Stimulated activated CD8-positive, alpha-beta memory T cell treated with anti-CD3 and anti-CD28 coated beads, Interleukin-7, amount 100 ng/mL, for 48 hours (primary cell): ENCODE data around the gene PTPRN2.
"Not testable (repeated sequence)": the region's sequence is repeated elsewhere in the genome, so short reads cannot be mapped to it uniquely, and the experiment has no call there.

ENCODE experiments used
- DNase-seq, 2 donors: peaks; one replicate each; pipeline ENCODE4 v3.0.0-alpha.2; 2020; ENCODE audit warnings: low read depth in 1 of 2; ENCODE audit errors: extremely low read depth in 1 of 2

Gene PTPRN2

GRCh38 chr7:157996359-157997079, 591.1 kb downstream of the PTPRN2 start:
- DNase-seq = no peak

- DNase-seq = no peak
These were observed 591.8 kb downstream of the PTPRN2 start for GRCh38 chr7:157995815-157996214.

- DNase-seq = no peak
These were observed 593.3 kb downstream of the PTPRN2 start for GRCh38 chr7:157994319-157994718.

DNA sequence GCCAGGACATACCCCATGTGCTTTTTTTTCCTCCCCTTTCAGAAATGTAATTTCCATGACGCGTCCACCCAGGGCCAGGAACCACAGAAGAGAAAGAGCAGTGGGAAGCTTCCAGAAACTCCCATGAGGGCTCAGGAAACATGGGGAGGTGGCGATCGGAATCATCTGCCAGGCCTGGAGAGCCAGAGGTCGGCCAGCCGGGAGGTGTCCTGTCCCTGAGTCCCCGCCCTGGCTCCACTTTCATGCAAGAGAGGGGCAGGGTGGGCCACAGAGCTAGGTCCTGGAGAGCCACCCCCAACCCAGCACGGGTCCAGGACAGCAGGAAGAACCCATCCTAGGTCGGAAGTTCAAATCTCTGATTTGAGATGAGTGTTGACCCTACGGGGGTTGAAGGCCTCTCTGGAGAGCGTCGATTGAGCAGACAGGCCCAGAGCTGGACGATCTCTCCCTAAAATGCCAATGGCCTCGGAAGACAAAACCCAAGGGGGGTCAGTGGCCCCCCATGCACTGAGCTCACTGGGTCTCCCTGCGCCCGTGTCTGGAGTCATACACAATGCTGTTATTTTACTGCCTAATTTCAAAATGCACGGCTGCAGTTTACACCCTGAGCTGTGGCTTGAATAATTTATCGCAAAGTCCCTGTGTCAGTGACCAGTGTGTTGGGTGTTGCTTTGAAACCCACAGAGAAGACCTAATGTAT, 594.1 kb downstream of the PTPRN2 start:
- DNase-seq = no peak

GRCh38 chr7:157992511-157993160, 595.0 kb downstream of the PTPRN2 start:
- DNase-seq = no peak

GRCh38 chr7:157991761-157992160, 595.9 kb downstream of the PTPRN2 start:
- DNase-seq = no peak

DNA sequence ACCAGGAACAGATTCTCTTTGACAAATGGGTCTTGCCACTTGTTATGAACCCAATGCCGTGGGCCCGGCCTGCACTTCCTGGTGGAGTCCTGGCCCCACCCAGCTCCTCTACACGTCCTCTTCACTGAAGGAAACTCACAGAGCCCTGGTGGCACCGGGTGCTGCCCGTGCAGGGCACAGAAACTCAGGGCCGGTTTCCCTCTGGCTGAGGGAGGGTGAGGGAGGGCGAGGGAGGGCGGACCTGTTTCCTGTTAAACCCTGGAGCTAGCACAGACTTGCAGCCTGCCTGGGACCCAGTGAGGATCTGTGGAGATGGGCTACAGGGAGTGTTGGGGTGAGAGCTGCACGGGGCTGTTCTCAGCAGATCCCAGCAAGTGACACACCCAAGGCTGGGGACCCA, 596.3 kb downstream of the PTPRN2 start:
- DNase-seq = no peak

- DNase-seq = no peak
These were observed 596.8 kb downstream of the PTPRN2 start for GRCh38 chr7:157990881-157991250.

DNA sequence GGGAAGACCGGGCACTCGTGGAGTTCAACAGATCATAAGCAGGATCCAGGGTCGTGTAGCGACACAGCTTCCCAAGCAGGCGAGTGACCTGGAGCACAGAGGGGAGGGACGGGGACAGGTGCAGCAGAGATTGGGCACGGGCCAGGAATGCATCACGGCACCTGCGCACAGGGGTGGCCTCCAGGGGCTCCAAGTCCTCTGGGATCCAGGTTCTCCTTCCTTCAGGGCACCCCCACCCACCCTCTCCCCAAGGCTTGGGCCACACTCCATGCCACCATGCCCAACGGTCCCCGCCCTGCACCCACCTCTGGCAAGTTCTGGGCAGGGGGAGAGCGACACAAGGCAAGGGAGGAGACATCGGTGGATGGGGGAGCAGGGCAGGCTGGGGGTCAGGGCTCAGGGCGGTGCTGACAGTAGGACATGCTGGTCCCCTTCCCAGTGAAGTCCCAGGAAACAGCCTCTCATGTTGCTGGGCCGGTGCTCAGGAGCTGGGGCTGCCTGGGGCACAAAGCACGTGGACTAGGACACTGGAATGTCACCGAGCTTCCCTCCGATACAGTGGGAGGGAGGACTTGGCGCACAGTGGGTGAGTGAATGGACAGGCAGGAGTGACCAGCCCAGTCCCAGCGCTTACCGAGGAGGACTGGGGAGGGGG, 597.3 kb downstream of the PTPRN2 start:
- DNase-seq = no peak

- no peak for DNase-seq
These were observed 598.0 kb downstream of the PTPRN2 start for GRCh38 chr7:157989589-157989988.

GRCh38 chr7:157987906-157988305, 599.7 kb downstream of the PTPRN2 start:
- no peak for DNase-seq

GRCh38 chr7:157986051-157986450, 601.6 kb downstream of the PTPRN2 start:
- no peak for DNase-seq

DNA sequence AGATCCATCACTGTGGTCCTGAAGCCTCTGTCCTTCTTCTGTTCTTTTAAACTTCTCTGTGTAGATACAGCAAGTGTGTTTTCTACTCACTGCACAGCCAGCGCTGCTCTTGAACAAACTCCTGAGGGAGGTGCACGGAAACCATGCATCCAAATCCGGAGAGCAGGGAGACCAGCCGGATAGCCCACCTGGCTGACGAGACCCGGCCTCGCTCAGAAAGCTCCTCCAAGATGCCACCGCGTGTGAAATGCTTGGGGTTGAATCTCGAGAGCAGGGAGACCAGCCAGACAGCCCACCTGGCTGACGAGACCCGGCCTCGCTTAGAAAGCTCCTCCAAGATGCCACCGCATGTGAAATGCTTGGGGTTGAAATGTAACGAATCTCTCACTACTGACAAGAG, 602.0 kb downstream of the PTPRN2 start:
- no peak for DNase-seq

DNA sequence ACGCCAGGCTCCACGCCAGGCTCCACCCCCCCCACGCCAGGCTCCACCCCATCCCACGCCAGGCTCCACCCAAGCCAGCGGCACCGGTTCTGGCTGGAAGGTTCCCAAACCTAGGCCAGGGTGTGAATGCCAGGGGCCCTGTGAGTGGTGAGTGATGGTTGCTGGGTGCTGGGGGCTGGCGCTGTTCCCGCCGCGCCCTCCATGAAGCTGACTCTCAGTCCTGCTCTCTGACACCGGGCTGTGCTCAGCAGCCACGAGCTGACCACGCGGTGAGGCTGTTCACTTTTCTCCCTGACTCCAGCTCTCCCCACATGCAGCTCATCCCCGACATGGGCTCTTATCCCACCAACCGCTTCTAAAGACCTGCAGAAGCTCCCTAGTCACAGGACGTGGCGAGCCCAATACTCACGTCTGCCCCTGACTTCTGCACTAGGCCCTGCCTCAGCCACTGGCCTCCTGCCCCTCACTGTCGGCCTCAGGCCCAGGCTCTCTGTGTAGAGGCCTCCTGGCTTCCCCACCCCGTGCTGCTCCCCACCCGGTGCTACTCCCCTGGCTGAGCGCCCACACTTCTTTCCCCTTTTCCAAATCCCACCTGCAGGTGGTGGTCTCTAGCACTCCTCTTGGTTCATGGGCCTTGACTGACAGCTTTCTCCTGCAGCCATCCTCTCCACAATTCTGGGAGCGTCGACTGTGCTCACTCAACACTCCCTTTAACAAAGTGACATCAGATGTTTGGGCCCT, 603.0 kb downstream of the PTPRN2 start:
- no peak for DNase-seq

GRCh38 chr7:157983502-157984422, 603.9 kb downstream of the PTPRN2 start:
- DNase-seq = no peak

DNA sequence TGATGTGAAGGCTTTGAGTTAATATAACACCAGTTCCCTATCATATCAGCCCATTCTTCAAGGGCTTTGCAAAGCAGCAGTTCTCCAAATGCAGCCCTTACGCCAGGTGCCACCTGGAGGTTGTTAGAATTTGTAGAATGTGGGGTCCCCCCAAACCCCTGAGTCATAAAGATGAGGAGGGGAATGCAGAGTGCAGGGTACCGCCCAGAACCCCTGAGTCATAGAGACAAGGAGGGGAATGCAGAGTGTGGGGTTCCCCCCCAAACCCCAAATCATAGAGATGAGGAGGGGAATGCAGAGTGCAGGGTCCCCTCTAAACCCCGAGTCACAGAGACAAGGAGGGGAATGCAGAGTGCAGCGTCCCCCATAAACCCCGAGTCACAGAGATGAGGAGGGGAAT, 605.8 kb downstream of the PTPRN2 start:
- no peak for DNase-seq

GRCh38 chr7:157980774-157981173, 606.8 kb downstream of the PTPRN2 start:
- no peak for DNase-seq

GRCh38 chr7:157980341-157980731, 607.3 kb downstream of the PTPRN2 start:
- not testable (repeated sequence) for DNase-seq

- no peak for DNase-seq
These were observed 607.8 kb downstream of the PTPRN2 start for GRCh38 chr7:157979636-157980340.
